HL-60/S4 treated with phorbol 12-myristate 13-acetate at 8.2 ng/mL for 4 days and 3 days (cell line): ENCODE results near the gene SIAE.

Experiments
- in situ Hi-C: fragments of 300-500 bp; cut with MboI; formaldehyde crosslinking; loops from 2 replicates; pipeline ENCODE4 v1.15.0; 2022; ENCODE audit warnings: low sequenced_read_pairs

SIAE gene

GRCh38 chr11:124586238-124586860, 87.2 kb downstream of the SIAE start:
- in situ Hi-C loops = loop anchor here (25.0 kb wide), 2 partner anchors 174 to 524 kb away; partner anchors contain the start of gene OR8B4

GRCh38 chr11:124584681-124585372, 88.7 kb downstream of the SIAE start:
- in situ Hi-C loops = loop anchor here (25.0 kb wide), 2 partner anchors 173 to 523 kb away; partner anchors contain the start of gene OR8B4

- in situ Hi-C loops = loop anchor here (25.0 kb wide), 2 partner anchors 171 to 521 kb away; partner anchors contain the start of gene OR8B4
Observed at GRCh38 chr11:124583781-124584180, 89.8 kb downstream of the SIAE start.
